K562 (cell line): ENCODE measurements around the gene MILR1. TPM values are rescaled to one million over a fixed set of nuclear protein-coding genes. Genes with fewer than 3 reads are reported as not detected.
A peak's percentile ranks its signal among the peaks of the same experiment; 100 is the strongest.

Source experiments
- CREB1 ChIP-seq, 2 experiments: sonication (generic) in 1 of 2; formaldehyde crosslinking in 1 of 2; IDR thresholded peaks; 2 replicates each; pipeline versions ENCODE4 v1.6.1 to v1.8.0; 2012 to 2022; ENCODE audit warnings: inconsistent platforms in 1 of 2, mild to moderate bottlenecking in 1 of 2, missing genetic modification reagents in 1 of 2, moderate library complexity in 1 of 2
- GATAD2B ChIP-seq: fragments of 450-650 bp; IDR thresholded peaks from 2 replicates; pipeline ENCODE4 v1.6.1; 2017; ENCODE audit warnings: mild to moderate bottlenecking, borderline replicate concordance
- JUND ChIP-seq, 2 experiments: IDR thresholded peaks; 2 replicates in 1 of 2; 3 replicates in 1 of 2; pipeline ENCODE4 v1.6.1; 2011; ENCODE audit warnings: borderline replicate concordance in 2 of 2, low read depth in 2 of 2, low read length in 2 of 2, improper control_type of control experiment in 1 of 2, missing biosample characterization in 1 of 2, missing genetic modification characterization in 1 of 2, missing genetic modification reagents in 1 of 2
- KDM2B ChIP-seq: fragments of 250-450 bp; sonication (Bioruptor Pico); IDR thresholded peaks from 2 replicates; pipeline ENCODE4 v1.8.0; 2021; ENCODE audit warnings: mild to moderate bottlenecking, moderate library complexity
- MTA1 ChIP-seq: fragments of 450-650 bp; IDR thresholded peaks from 2 replicates; pipeline ENCODE4 v1.6.1; 2017; ENCODE audit warnings: borderline replicate concordance
- MTA2 ChIP-seq: fragments of 450-650 bp; IDR thresholded peaks from 2 replicates; pipeline ENCODE4 v1.6.1; 2016; ENCODE audit warnings: low read depth
- RBM22 ChIP-seq: fragments of 200-400 bp; formaldehyde crosslinking; IDR thresholded peaks from 2 replicates; pipeline ENCODE4 v1.6.1; 2018; ENCODE audit warnings: low read length, low read depth; ENCODE audit not compliant: poor library complexity, severe bottlenecking
- SMAD3 ChIP-seq: fragments of 450-650 bp; formaldehyde crosslinking; conservative IDR thresholded peaks from 2 replicates; pipeline ENCODE4 v1.4.0; 2020; ENCODE audit warnings: mild to moderate bottlenecking
- ZC3H8 ChIP-seq: fragments of 450-650 bp; IDR thresholded peaks from 2 replicates; pipeline ENCODE4 v1.6.1; 2017
- ZNF134 ChIP-seq: fragments of 250-450 bp; sonication (Bioruptor Pico); conservative IDR thresholded peaks from 2 replicates; pipeline ENCODE4 v1.4.0; 2020
- polyA plus RNA-seq, 8 experiments: library from polyadenylated mRNA; depleted of rRNA in 4 of 8; stranded (reverse) in 5 of 8; unstranded in 3 of 8; fragments of >200 nt; fragmentation: Nextera tagmentation in 2 of 8; fragmentation: Illumina TruSeq in 1 of 8; extraction: Ambion mirVana in 2 of 8; extraction: Trizol in 1 of 8; gene quantifications; 2 replicates each; pipeline versions ENCODE4 v1.2.1 to v1.2.3, GENCODE V29; 2011 to 2014; ENCODE audit warnings: inconsistent platforms in 1 of 8, missing spikeins in 1 of 8
- total RNA-seq, 7 experiments: library from RNA; depleted of rRNA in 6 of 7; stranded (reverse); fragments of >200 nt in 6 of 7; fragmentation: Illumina TruSeq in 2 of 7; extraction: Trizol in 2 of 7; gene quantifications; 2 replicates each; pipeline versions ENCODE4 v1.2.1 to v1.2.3, GENCODE V29; 2011 to 2021; ENCODE audit warnings: low replicate concordance in 1 of 7
- TF ChIP-seq, protein P1 (sequence below): fragments of 250-450 bp; sonication (Bioruptor Pico); IDR thresholded peaks from 2 replicates; pipeline ENCODE4 v1.4.0; 2020; ENCODE audit warnings: mild to moderate bottlenecking, moderate library complexity
- TF ChIP-seq, protein P2 (sequence below): fragments of 200-800 bp; sonication (Bioruptor generic); IDR thresholded peaks from 2 replicates; pipeline ENCODE4 v1.6.1; 2016; ENCODE audit warnings: missing genetic modification characterization, missing compliant biosample characterization
- TF ChIP-seq, protein P3 (sequence below): IDR thresholded peaks from 2 replicates; pipeline ENCODE4 v1.6.1; 2011; ENCODE audit not compliant: insufficient read length; ENCODE audit errors: extremely low read depth
- TF ChIP-seq, protein P4 (sequence below): fragments of 250-450 bp; sonication (Bioruptor Pico); IDR thresholded peaks from 2 replicates; pipeline ENCODE4 v1.5.0; 2022; ENCODE audit warnings: mild to moderate bottlenecking
- TF ChIP-seq, protein P5 (sequence below): fragments of 450-650 bp; IDR thresholded peaks from 2 replicates; pipeline ENCODE4 v1.6.1; 2017; ENCODE audit warnings: mild to moderate bottlenecking, moderate library complexity

The MILR1 gene
- total and polyA plus RNA-seq, 9 of the 15 experiments (the other 6 are each of a cell fraction or from before 2014, with no cell fraction given), result 3.8 to 14.1 (median 7.1) TPM

DNA sequence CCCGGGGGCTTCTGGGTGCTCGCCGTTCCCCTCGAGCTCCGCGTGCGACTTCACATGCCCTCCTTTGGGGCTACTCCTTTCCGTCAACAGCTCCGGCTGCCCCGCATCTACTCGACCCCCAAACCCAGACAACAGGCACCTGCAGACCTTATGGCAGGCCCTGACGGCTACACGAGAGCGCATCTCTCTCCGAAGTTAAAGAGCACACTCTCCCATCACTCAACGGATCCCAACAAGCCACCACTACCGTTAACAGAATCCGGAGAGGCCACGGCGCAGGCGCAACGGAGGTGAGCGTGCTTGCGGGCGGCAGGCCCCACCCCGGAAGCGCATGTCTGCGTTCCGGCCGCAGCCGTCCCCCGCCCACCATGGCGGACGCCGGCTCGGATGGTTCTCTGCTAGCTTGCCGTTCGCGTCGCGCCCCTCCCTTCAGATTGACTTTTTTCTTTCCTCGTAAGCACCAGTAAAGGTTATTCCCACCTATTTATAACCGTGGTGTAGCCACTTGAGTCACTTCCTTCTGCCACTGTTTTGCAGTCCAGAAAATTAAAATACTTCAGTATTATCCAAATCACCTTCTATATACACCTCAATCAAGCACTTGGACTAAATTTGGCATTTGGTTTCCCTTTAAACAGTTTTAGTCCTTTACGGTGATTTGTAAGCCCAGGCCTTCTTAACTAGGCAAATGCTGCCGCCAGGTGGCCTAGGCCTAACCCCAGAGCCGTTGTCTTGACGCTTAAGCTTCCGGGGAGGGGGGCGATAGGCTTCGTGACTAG, 48.1 kb downstream of the MILR1 start, which contains the start of gene POLG2 (continued):
- TF ChIP-seq ZNF134 (CRISPR knock-in tag), result peak; percentile 45; the same call in 1 of the 2 replicates
- TF ChIP-seq, protein P1, sequence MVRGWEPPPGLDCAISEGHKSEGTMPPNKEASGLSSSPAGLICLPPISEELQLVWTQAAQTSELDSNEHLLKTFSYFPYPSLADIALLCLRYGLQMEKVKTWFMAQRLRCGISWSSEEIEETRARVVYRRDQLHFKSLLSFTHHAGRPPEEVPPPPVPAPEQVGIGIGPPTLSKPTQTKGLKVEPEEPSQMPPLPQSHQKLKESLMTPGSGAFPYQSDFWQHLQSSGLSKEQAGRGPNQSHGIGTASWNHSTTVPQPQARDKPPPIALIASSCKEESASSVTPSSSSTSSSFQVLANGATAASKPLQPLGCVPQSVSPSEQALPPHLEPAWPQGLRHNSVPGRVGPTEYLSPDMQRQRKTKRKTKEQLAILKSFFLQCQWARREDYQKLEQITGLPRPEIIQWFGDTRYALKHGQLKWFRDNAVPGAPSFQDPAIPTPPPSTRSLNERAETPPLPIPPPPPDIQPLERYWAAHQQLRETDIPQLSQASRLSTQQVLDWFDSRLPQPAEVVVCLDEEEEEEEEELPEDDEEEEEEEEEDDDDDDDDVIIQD (CRISPR knock-in tag), result peak; percentile 51; the same call in 1 of the 2 replicates
- TF ChIP-seq RBM22, result peak; percentile 98
- peak; percentile 55 for TF ChIP-seq CREB1 (IDR thresholded peaks at IDR 0.05)
- peak; percentile 50; the same call in 1 of the 2 replicates for TF ChIP-seq CREB1 (CRISPR knock-in tag; IDR thresholded peaks at IDR 0.05)
- TF ChIP-seq, protein P2, sequence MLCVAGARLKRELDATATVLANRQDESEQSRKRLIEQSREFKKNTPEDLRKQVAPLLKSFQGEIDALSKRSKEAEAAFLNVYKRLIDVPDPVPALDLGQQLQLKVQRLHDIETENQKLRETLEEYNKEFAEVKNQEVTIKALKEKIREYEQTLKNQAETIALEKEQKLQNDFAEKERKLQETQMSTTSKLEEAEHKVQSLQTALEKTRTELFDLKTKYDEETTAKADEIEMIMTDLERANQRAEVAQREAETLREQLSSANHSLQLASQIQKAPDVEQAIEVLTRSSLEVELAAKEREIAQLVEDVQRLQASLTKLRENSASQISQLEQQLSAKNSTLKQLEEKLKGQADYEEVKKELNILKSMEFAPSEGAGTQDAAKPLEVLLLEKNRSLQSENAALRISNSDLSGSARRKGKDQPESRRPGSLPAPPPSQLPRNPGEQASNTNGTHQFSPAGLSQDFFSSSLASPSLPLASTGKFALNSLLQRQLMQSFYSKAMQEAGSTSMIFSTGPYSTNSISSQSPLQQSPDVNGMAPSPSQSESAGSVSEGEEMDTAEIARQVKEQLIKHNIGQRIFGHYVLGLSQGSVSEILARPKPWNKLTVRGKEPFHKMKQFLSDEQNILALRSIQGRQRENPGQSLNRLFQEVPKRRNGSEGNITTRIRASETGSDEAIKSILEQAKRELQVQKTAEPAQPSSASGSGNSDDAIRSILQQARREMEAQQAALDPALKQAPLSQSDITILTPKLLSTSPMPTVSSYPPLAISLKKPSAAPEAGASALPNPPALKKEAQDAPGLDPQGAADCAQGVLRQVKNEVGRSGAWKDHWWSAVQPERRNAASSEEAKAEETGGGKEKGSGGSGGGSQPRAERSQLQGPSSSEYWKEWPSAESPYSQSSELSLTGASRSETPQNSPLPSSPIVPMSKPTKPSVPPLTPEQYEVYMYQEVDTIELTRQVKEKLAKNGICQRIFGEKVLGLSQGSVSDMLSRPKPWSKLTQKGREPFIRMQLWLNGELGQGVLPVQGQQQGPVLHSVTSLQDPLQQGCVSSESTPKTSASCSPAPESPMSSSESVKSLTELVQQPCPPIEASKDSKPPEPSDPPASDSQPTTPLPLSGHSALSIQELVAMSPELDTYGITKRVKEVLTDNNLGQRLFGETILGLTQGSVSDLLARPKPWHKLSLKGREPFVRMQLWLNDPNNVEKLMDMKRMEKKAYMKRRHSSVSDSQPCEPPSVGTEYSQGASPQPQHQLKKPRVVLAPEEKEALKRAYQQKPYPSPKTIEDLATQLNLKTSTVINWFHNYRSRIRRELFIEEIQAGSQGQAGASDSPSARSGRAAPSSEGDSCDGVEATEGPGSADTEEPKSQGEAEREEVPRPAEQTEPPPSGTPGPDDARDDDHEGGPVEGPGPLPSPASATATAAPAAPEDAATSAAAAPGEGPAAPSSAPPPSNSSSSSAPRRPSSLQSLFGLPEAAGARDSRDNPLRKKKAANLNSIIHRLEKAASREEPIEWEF (CRISPR knock-in tag), result no peak
- TF ChIP-seq, protein P3, sequence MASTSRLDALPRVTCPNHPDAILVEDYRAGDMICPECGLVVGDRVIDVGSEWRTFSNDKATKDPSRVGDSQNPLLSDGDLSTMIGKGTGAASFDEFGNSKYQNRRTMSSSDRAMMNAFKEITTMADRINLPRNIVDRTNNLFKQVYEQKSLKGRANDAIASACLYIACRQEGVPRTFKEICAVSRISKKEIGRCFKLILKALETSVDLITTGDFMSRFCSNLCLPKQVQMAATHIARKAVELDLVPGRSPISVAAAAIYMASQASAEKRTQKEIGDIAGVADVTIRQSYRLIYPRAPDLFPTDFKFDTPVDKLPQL, result no peak
- no peak; the same call in 1 of the 2 replicates for TF ChIP-seq KDM2B (CRISPR knock-in tag)
- TF ChIP-seq, protein P4, sequence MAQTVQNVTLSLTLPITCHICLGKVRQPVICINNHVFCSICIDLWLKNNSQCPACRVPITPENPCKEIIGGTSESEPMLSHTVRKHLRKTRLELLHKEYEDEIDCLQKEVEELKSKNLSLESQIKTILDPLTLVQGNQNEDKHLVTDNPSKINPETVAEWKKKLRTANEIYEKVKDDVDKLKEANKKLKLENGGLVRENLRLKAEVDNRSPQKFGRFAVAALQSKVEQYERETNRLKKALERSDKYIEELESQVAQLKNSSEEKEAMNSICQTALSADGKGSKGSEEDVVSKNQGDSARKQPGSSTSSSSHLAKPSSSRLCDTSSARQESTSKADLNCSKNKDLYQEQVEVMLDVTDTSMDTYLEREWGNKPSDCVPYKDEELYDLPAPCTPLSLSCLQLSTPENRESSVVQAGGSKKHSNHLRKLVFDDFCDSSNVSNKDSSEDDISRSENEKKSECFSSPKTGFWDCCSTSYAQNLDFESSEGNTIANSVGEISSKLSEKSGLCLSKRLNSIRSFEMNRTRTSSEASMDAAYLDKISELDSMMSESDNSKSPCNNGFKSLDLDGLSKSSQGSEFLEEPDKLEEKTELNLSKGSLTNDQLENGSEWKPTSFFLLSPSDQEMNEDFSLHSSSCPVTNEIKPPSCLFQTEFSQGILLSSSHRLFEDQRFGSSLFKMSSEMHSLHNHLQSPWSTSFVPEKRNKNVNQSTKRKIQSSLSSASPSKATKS (CRISPR knock-in tag), result 0 out of 2 replicates have a peak, but pooled peaks have one; percentile 62
- no peak; the same call in 1 of the 2 replicates for TF ChIP-seq SMAD3
- no peak for TF ChIP-seq MTA1
- no peak for TF ChIP-seq MTA2
- TF ChIP-seq GATAD2B, result peak; percentile 55; the same call in 1 of the 2 replicates
- TF ChIP-seq, protein P5, sequence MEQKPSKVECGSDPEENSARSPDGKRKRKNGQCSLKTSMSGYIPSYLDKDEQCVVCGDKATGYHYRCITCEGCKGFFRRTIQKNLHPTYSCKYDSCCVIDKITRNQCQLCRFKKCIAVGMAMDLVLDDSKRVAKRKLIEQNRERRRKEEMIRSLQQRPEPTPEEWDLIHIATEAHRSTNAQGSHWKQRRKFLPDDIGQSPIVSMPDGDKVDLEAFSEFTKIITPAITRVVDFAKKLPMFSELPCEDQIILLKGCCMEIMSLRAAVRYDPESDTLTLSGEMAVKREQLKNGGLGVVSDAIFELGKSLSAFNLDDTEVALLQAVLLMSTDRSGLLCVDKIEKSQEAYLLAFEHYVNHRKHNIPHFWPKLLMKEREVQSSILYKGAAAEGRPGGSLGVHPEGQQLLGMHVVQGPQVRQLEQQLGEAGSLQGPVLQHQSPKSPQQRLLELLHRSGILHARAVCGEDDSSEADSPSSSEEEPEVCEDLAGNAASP, result no peak
- 0 out of 2 replicates have a peak, but pooled peaks have one; percentile 30 for TF ChIP-seq JUND (IDR thresholded peaks at IDR 0.05; ENCODE audit: borderline replicate concordance, low read depth, low read length)
- TF ChIP-seq JUND (tag; IDR thresholded peaks at IDR 0.05; ENCODE audit: borderline replicate concordance, low read depth, low read length), result no peak; the same call in 2 of the 3 replicates
- TF ChIP-seq ZC3H8, result no peak
